IMR-90 (cell line): Measurements from ENCODE around the gene SH3RF2. TPM values are rescaled to one million over a fixed set of nuclear protein-coding genes. Genes with fewer than 3 reads are reported as not detected.

Experiments used
- ATAC-seq: fragments of 200-7000 bp; cut with Tn5 transposase; 2 replicates; pipeline ENCODE4 v1.9.1; 2020; ENCODE audit warnings: low read depth, mild to moderate bottlenecking, moderate library complexity
- BruUV-seq: library from RNA; stranded (reverse); fragments of 400-500 nt; replicated peaks from 2 replicates; lab custom pipeline; 2021; lab: Mats Ljungman, UMichigan
- CTCF ChIA-PET: fragments of 300-600 bp; formaldehyde crosslinking; extraction: SDS; loops from one replicate; lab custom pipeline; 2021; ENCODE audit warnings: antibody characterized with exemption; lab: Yijun Ruan, JAX
- POLR2A ChIA-PET: fragments of 300-600 bp; sonication (Branson Sonifier 250); formaldehyde crosslinking; loops from one replicate; lab custom pipeline; 2022; ENCODE audit warnings: antibody characterized with exemption; ENCODE audit not compliant: unreplicated experiment; lab: Charles Lee
- DNase-seq: peaks from one replicate; pipeline ENCODE4 v3.0.0; 2013
- H2AFZ ChIP-seq: replicated peaks from 2 replicates; pipeline ENCODE3; 2013; ENCODE audit warnings: low read length, mild to moderate bottlenecking; ENCODE audit not compliant: poor library complexity
- H2AK5ac ChIP-seq: 2 replicates; pipeline ENCODE4 v1.6.1; 2013; ENCODE audit warnings: low read depth, low read length, inconsistent platforms
- H2AK9ac ChIP-seq: replicated peaks from 2 replicates; pipeline ENCODE3; 2013; ENCODE audit warnings: mild to moderate bottlenecking, low read depth, low read length, moderate library complexity; ENCODE audit not compliant: poor library complexity
- H2BK120ac ChIP-seq: 2 replicates; pipeline ENCODE4 v1.6.1; 2013; ENCODE audit warnings: low read depth, low read length, inconsistent platforms
- H2BK15ac ChIP-seq: 3 replicates; pipeline ENCODE4 v1.6.1; 2013; ENCODE audit warnings: low read depth, low read length, inconsistent platforms
- H2BK20ac ChIP-seq: 2 replicates; pipeline ENCODE4 v1.6.1; 2013; ENCODE audit warnings: low read depth, mild to moderate bottlenecking, inconsistent platforms, low read length, moderate library complexity
- H2BK5ac ChIP-seq: 2 replicates; pipeline ENCODE4 v1.6.1; 2013; ENCODE audit warnings: mild to moderate bottlenecking, low read depth, low read length, inconsistent platforms; ENCODE audit not compliant: poor library complexity, severe bottlenecking
- H3K14ac ChIP-seq: replicated peaks from 2 replicates; pipeline ENCODE4 v1.6.1; 2013; ENCODE audit warnings: low read depth, low read length, inconsistent platforms
- H3K18ac ChIP-seq: 2 replicates; pipeline ENCODE4 v1.6.1; 2013; ENCODE audit warnings: low read depth, low read length, control low read depth
- H3K23ac ChIP-seq: 2 replicates; pipeline ENCODE4 v1.6.1; 2013; ENCODE audit warnings: low read depth, low read length, inconsistent platforms
- H3K27ac ChIP-seq: 2 replicates; pipeline ENCODE4 v1.5.1; 2013; ENCODE audit warnings: mild to moderate bottlenecking, control low read depth, low read length; ENCODE audit not compliant: insufficient read depth
- H3K27me3 ChIP-seq: 2 replicates; pipeline ENCODE4 v1.6.1; 2013; ENCODE audit warnings: low read length; ENCODE audit not compliant: control insufficient read depth, insufficient read depth
- H3K36me3 ChIP-seq: 2 replicates; pipeline ENCODE4 v1.6.1; 2013; ENCODE audit warnings: low read length, mixed read lengths; ENCODE audit not compliant: control insufficient read depth, insufficient read depth
- H3K4ac ChIP-seq: 2 replicates; pipeline ENCODE4 v1.6.1; 2013; ENCODE audit warnings: low read depth, low read length, inconsistent platforms
- H3K4me1 ChIP-seq: 2 replicates; pipeline ENCODE4 v1.6.1; 2013; ENCODE audit warnings: low read length, mixed read lengths; ENCODE audit not compliant: control insufficient read depth, insufficient read depth
- H3K4me2 ChIP-seq: 2 replicates; pipeline ENCODE4 v1.6.1; 2013; ENCODE audit warnings: low read depth, mild to moderate bottlenecking, control low read depth, low read length, moderate library complexity
- H3K4me3 ChIP-seq: 2 replicates; pipeline ENCODE4 v1.5.1; 2013; ENCODE audit warnings: low read depth, mild to moderate bottlenecking, control low read depth, low read length, moderate library complexity; ENCODE audit not compliant: insufficient read depth
- H3K56ac ChIP-seq: 2 replicates; pipeline ENCODE4 v1.6.1; 2013; ENCODE audit warnings: low read length, inconsistent platforms; ENCODE audit not compliant: insufficient read depth; ENCODE audit errors: extremely low read depth
- H3K79me1 ChIP-seq, 2 experiments: 2 replicates each; pipeline ENCODE4 v1.6.1; 2013; ENCODE audit warnings: low read length in 2 of 2, inconsistent platforms in 1 of 2, low read depth in 1 of 2
- H3K9ac ChIP-seq: 2 replicates; pipeline ENCODE4 v1.6.1; 2013; ENCODE audit warnings: low read depth, low read length, control low read depth
- H3K9me1 ChIP-seq: 2 replicates; pipeline ENCODE4 v1.6.1; 2013; ENCODE audit warnings: low read length, inconsistent platforms; ENCODE audit not compliant: insufficient read depth
- H3K9me3 ChIP-seq: 2 replicates; pipeline ENCODE4 v1.6.1; 2013; ENCODE audit warnings: low read length; ENCODE audit not compliant: control insufficient read depth, insufficient read depth
- H4K20me1 ChIP-seq: 2 replicates; pipeline ENCODE4 v1.6.1; 2013; ENCODE audit warnings: low read length, inconsistent platforms; ENCODE audit not compliant: insufficient read depth
- H4K5ac ChIP-seq: 2 replicates; pipeline ENCODE4 v1.6.1; 2013; ENCODE audit warnings: mild to moderate bottlenecking, low read depth, low read length, control low read depth
- H4K8ac ChIP-seq, 2 experiments: 2 replicates each; pipeline ENCODE4 v1.6.1; 2013; ENCODE audit warnings: low read depth in 2 of 2, low read length in 2 of 2, control low read depth in 1 of 2, inconsistent platforms in 1 of 2
- H4K91ac ChIP-seq: 2 replicates; pipeline ENCODE4 v1.6.1; 2013; ENCODE audit warnings: low read depth, low read length, inconsistent platforms; ENCODE audit not compliant: insufficient read depth
- BHLHE40 ChIP-seq: fragments of 150-350 bp; IDR thresholded peaks from 2 replicates; pipeline ENCODE4 v1.6.1; 2016; ENCODE audit warnings: mild to moderate bottlenecking, low read depth, low read length
- CEBPB ChIP-seq: IDR thresholded peaks from 2 replicates; pipeline ENCODE4 v1.6.1; 2012; ENCODE audit warnings: low read depth, low read length, improper control_type of control experiment
- CHD1 ChIP-seq: IDR thresholded peaks from 2 replicates; pipeline ENCODE4 v1.6.1; 2012; ENCODE audit warnings: low read depth, low read length, improper control_type of control experiment
- CTCF ChIP-seq: conservative IDR thresholded peaks from 2 replicates; pipeline ENCODE4 v1.5.1; 2012; ENCODE audit warnings: mild to moderate bottlenecking, low read depth, low read length, improper control_type of control experiment
- ELK1 ChIP-seq: fragments of 150-350 bp; IDR thresholded peaks from 2 replicates; pipeline ENCODE4 v1.6.1; 2016; ENCODE audit warnings: low read depth, mild to moderate bottlenecking, low read length, moderate library complexity, borderline replicate concordance
- FOS ChIP-seq: fragments of 150-350 bp; IDR thresholded peaks from 2 replicates; pipeline ENCODE4 v1.6.1; 2016; ENCODE audit warnings: low read depth, low read length
- MAFK ChIP-seq: IDR thresholded peaks from 2 replicates; pipeline ENCODE4 v1.6.1; 2012; ENCODE audit warnings: low read depth, low read length, improper control_type of control experiment
- MAZ ChIP-seq: IDR thresholded peaks from 2 replicates; pipeline ENCODE4 v1.6.1; 2012; ENCODE audit warnings: low read depth, mild to moderate bottlenecking, low read length, improper control_type of control experiment, moderate library complexity, borderline replicate concordance
- MXI1 ChIP-seq: IDR thresholded peaks from 2 replicates; pipeline ENCODE4 v1.6.1; 2012; ENCODE audit warnings: low read depth, mild to moderate bottlenecking, low read length, moderate library complexity, borderline replicate concordance
- NFE2L2 ChIP-seq: fragments of 150-350 bp; IDR thresholded peaks from 2 replicates; pipeline ENCODE4 v1.6.1; 2016; ENCODE audit warnings: low read depth, mild to moderate bottlenecking, low read length
- POLR2A ChIP-seq: IDR thresholded peaks from 2 replicates; pipeline ENCODE4 v1.6.1; 2012; ENCODE audit warnings: mild to moderate bottlenecking, low read depth, low read length
- RAD21 ChIP-seq: IDR thresholded peaks from 2 replicates; pipeline ENCODE4 v1.6.1; 2012; ENCODE audit warnings: low read length, improper control_type of control experiment
- RCOR1 ChIP-seq: IDR thresholded peaks from 2 replicates; pipeline ENCODE4 v1.6.1; 2012; ENCODE audit warnings: mild to moderate bottlenecking, low read length, improper control_type of control experiment; ENCODE audit not compliant: insufficient replicate concordance
- RFX5 ChIP-seq: IDR thresholded peaks from 2 replicates; pipeline ENCODE4 v1.8.0; 2012; ENCODE audit warnings: low read depth, mild to moderate bottlenecking, low read length, moderate library complexity
- SMC3 ChIP-seq: fragments of 150-350 bp; IDR thresholded peaks from 2 replicates; pipeline ENCODE4 v1.6.1; 2016; ENCODE audit warnings: low read depth, mild to moderate bottlenecking, antibody characterized with exemption, low read length, moderate library complexity
- USF2 ChIP-seq: fragments of 150-350 bp; IDR thresholded peaks from 2 replicates; pipeline ENCODE4 v1.6.1; 2017; ENCODE audit warnings: mild to moderate bottlenecking, antibody characterized with exemption, low read length, low read depth
- WGBS, 2 experiments: methylation state at CpG; one replicate each; pipeline versions ENCODE4 v1.1.5 to v1.1.7; 2013; ENCODE audit warnings: missing lambda C conversion rate in 2 of 2; ENCODE audit not compliant: insufficient read length in 1 of 2; ENCODE audit errors: extremely low coverage in 2 of 2; 5-methylcytosine and 5-hydroxymethylcytosine counted together
- dilution Hi-C: fragments of 300-500 bp; cut with HindIII; formaldehyde crosslinking; loops from one replicate; pipeline ENCODE4 v1.14.3; 2018; ENCODE audit warnings: low sequenced_read_pairs; ENCODE audit not compliant: unreplicated experiment
- in situ Hi-C: fragments of 300-500 bp; cut with MboI; formaldehyde crosslinking; loops from 3 replicates; pipeline ENCODE4 v1.14.3; 2019; ENCODE audit warnings: low sequenced_read_pairs, inconsistent platforms, mixed read lengths
- intact Hi-C: fragments of 100-400 bp; cut with micrococcal nuclease; formaldehyde crosslinking; loops from 2 replicates; pipeline ENCODE4 v1.10.0; 2022
- polyA plus RNA-seq, 3 experiments: library from polyadenylated mRNA; depleted of rRNA; stranded (reverse); fragments of >200 nt; gene quantifications; 2 replicates each; pipeline ENCODE4 v1.2.3, GENCODE V29; 2012; ENCODE audit warnings: low replicate concordance in 1 of 3
- total RNA-seq: library from RNA; depleted of rRNA; stranded (reverse); fragments of >200 nt; gene quantifications from 2 replicates; pipeline ENCODE4 v1.2.3, GENCODE V29; 2012

SH3RF2 gene
- total and polyA plus RNA-seq, 2 of the 4 experiments (the other 2 are of a cell fraction): 1.3 to 1.7 TPM

GRCh38 chr5:145980718-145981117 is 44.3 kb downstream of the SH3RF2 start:
- Histone ChIP-seq H2BK20ac (no peak overlapping the region), H2BK120ac (no peak overlapping the region), H3K14ac (no peak overlapping the region), H3K4me2 (no peak overlapping the region), H3K4ac (no peak overlapping the region), H3K9me3 (no peaks in the 10 kb centered on the region), H2BK15ac (no peak overlapping the region), H4K5ac (no peak overlapping the region), H4K8ac (no peak overlapping the region), H3K4me3 (no peak overlapping the region), H2BK5ac (no peak overlapping the region), H3K9me1 (0 out of 2 replicates have a peak, but pooled peaks cover 3% of the 10 kb centered on the region), H2AK5ac (no peak overlapping the region), H3K9ac (no peak overlapping the region), H3K23ac (no peak overlapping the region), H3K27me3 (no peaks in the 10 kb centered on the region; the same call in 1 of the 2 replicates), H3K4me1 (peaks cover 3% of the 10 kb centered on the region; the same call in 1 of the 2 replicates), H3K18ac (no peak overlapping the region), H3K79me1 (no peaks in the 10 kb centered on the region), H3K27ac (no peak overlapping the region), H3K36me3 (no peaks in the 10 kb centered on the region), H2AFZ (no peak overlapping the region), H4K91ac (no peak overlapping the region), H3K56ac (no peak overlapping the region), H4K20me1 (no peaks in the 10 kb centered on the region), H2AK9ac (no peak overlapping the region)
- no peak for TF ChIP-seq BHLHE40
- TF ChIP-seq MXI1: no peak
- TF ChIP-seq USF2: no peak
- no peak for TF ChIP-seq POLR2A
- TF ChIP-seq MAZ: no peak
- no peak for TF ChIP-seq RFX5
- TF ChIP-seq CEBPB: no peak
- TF ChIP-seq CTCF: no peak
- TF ChIP-seq NFE2L2: no peak
- no peak for TF ChIP-seq ELK1
- no peak for TF ChIP-seq MAFK
- TF ChIP-seq FOS: no peak
- no peak for TF ChIP-seq SMC3
- no peak for TF ChIP-seq RAD21
- TF ChIP-seq RCOR1: no peak
- no peak for TF ChIP-seq CHD1
- BruUV-seq: no TSS peak
- ATAC-seq (no peak), DNase-seq (no peak)
- in situ Hi-C loops (no loop called here), intact Hi-C loops (no loop called here), dilution Hi-C loops (no loop called here)
- 100% methylated on average over 1 of the region's 2 CpGs; no CpG with 5 or more reads in 1 of the 2 experiments for WGBS, 2 experiments
- ChIA-PET POLR2A (no interaction called here), CTCF (interaction anchor here (0.6 to 1.4 kb wide), 2 partner anchors 9 to 67 kb away, joined by 3 to 4 read pairs; no protein-coding TSS in a partner anchor)
